GM19324 (cell line): ENCODE results near the gene CKAP4.
"Not testable (repeated sequence)": the region's sequence is repeated elsewhere in the genome, so short reads cannot be mapped to it uniquely, and the experiment has no call there.

Experiments
- ATAC-seq: cut with Tn5 transposase; IDR thresholded peaks from one replicate; pipeline ENCODE4 v1.9.1; 2021; ENCODE audit warnings: mild to moderate bottlenecking, moderate library complexity; ENCODE audit not compliant: unreplicated experiment, low FRiP score

The CKAP4 gene

DNA sequence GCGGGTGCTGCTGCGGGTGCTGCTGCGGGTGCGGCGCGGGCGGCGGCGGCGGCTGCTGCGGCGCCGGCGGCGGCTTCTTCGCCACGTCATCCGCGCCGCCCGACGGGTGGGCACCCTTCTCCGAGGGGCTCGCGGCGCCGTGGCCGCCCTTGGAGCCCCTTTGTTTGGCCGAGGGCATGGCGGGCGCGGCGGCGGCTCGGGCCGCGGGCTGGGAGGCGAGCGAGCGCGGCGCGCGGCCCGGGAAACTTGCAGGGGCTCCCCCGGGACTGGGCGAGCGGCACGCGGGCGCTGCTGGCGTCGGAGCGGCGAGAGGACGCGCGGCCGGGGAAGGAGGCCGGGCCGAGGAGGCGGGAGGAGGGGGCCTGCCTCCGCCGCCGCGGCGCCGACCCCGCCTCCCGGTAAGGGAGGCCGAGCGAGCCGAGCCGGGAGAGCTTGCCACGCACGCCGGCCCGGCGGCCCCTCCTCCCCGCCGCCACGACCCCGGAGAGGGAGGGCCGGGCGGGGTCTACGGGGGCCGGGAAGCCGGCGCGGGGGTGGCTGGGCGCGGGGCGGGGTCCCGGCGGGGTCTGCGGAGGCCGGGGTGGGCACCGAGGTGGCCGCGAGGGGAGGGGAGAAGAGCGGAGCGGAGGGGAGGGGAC lies at the start of gene CKAP4:
CKAP4 (minus strand) TSS at position 347 of the 638 bp plus-strand sequence; CDS start at position 178, 169 bp downstream.
- peak; percentile 70 for ATAC-seq

- no peak for ATAC-seq
Measured at GRCh38 chr12:106297075-106297474, 49.3 kb upstream of the CKAP4 start.

- no peak for ATAC-seq
Measured at GRCh38 chr12:106296179-106296877, 48.5 kb upstream of the CKAP4 start.

DNA sequence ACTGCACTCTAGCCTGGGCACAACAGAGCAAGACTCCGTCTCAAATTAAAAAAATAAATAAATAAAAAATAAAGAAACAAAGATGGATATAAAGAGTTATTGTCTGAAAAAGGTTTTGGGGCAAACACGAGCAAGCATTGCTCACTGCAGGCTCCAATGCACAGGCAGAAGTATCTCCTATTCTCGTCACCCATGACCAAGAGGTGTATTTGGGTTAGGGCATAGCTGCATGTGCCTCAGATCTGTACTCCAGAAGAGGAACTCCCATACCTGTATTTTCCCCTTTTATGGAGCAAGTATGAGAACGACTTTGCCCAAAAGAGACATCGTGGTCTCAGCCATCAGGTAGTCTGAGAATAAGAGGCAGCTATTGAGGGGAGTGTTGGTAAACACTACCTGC lies 44.5 kb upstream of the CKAP4 start:
- ATAC-seq, result no peak

DNA sequence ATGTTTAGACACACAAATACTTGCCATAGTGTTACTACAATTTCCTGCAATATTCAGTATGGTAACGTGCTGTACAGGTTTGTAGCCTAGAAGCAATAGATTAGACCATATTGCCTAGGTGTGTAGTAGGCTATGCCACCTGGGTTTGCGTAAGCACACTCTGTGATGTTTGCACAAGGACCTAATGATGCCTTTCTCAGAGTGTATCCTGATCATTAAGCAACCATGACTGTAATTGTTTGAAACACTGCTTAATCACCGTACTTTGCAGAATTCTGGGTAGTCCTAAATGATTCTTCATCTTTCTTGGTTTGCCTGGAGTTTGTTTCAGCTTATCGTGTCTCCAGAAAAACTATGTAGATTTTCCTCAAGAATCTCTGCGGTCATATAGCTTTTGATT lies 43.5 kb upstream of the CKAP4 start:
- ATAC-seq, result no peak

DNA sequence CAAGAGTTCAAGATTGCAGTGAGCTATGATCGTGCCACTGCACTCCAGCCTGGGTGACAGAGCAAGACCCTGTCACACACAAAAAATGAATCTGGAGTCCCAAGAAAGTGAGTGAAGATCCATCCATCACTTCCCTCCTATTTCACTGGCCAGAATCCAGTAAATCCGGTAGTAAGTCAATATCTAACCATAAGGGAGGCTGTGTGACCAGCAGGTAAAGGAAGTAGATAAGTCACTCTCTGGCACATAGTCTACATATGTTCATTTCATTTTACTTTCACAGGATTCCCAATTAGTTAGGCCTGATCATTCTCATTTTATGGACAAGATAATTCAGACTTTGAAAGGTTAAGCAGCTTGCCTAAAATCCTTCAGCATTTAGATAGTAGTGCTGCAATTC lies 42.8 kb upstream of the CKAP4 start:
- no peak for ATAC-seq

DNA sequence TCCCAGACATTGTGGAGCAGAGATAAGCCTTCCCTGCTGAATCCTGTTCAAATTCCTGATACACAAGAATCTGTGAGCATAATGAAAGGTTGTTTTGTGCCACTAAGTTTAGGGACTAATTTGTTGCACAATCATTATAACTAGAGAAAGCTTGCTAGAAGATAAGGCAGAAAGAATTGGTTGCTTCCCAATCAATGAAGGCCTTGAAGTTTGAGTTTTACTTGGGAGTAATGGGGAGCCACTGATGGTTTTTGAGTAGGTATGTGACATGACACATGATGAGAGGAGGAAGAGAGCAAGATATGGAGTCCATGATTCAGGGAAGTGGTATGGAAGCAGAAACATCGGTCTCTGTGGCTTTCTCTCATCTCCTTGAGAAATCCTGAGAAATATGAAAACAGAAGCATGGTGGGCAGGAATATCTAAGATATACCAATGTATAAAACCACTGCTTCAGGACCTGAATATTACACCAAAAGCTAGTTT lies 41.4 kb upstream of the CKAP4 start:
- ATAC-seq, result no peak

DNA sequence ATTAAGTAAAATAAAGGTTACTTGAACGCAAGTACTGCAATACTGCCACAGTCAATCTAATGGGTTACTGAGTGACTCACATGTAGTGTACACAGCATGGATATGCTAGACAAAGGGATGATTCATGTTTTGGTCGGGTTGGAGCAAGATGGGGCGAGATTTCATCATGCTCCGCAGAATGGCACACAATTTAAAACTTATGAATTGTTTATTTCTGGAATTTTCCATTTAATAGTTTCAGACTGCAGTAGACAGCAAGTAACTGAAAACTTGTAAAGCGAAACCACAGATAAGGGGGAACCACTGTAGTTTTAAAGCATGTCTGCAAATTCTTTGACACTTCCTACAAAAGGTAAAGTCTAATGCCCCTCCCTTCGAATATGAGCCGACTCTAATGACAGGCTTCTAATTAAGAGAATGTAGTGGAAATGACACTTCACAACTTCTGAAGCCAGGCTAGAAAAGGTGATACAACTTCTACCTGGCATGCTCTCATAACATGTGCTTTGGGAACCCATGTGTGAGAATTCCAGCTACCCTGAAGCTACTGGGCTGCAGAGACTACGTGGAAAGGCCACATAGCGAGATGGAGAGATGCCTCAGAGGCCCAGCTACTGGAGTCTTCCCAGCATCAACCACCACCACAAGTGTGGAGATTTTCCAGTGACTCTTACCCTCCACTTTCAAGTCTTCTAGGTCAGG lies 40.8 kb upstream of the CKAP4 start:
- ATAC-seq, result no peak

DNA sequence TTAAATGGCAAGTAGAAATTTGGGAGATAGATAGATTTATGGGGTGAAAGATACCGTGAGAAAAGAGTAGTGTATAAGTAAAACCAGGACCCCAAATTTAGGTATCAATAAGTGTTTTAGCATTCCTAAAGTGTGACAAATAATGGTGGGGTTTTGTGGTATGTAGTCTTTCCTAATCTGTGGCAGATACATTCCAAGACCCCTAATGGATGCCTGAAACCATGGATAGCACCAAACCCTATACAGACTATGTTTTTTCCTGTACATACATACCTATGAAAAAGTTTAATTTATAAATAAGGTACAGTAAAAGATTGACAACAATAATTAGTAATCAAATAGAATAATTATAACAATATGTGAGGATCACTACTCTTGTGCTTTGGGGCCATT lies 40.3 kb upstream of the CKAP4 start:
- ATAC-seq, result no peak

DNA sequence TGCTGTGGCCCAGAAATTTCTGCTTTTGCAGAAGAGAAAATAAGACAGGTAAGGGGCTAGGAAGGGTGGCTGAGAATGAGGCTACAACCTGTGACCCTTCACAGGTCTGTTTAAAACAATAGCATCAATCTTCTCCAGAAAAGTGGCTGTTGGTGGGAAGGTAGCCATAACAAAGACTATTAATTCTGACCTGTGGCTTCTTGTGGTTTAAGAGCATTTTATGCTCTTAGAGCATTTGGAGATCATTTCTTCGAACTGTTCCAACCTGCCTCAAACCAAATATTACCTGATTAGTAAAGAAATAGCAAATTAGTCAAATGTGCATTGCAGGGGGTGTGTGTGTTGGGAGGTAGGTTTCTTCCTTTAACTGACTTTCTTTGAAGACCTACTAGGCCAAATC lies 39.5 kb upstream of the CKAP4 start:
- no peak for ATAC-seq

DNA sequence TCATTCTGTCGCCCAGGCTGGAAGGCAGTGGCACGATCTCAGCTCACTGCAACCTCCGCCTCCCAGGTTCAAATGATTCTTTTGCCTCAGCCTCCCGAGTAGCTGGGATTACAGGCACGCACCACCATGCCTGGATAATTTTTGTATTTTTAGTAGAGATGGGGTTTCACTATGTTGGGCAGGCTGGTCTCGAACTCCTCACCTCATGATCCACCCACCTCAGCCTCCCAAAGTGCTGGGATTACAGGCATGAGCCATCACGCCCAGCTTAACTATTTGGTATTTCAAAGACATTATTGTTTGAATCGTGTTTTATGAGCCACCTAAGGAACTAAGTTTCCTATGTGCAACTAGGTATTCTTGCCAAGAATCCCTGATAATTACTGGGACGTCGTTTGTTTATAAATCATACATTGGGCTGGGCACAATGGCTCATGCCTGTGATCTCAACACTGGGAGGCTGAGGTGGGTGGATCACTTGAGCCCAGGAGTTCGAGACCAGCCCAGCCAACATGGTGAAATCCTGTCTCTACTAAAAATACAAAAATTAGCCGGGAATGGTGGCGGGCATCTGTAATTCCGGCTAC lies 38.8 kb upstream of the CKAP4 start:
- ATAC-seq, result not testable (repeated sequence)

DNA sequence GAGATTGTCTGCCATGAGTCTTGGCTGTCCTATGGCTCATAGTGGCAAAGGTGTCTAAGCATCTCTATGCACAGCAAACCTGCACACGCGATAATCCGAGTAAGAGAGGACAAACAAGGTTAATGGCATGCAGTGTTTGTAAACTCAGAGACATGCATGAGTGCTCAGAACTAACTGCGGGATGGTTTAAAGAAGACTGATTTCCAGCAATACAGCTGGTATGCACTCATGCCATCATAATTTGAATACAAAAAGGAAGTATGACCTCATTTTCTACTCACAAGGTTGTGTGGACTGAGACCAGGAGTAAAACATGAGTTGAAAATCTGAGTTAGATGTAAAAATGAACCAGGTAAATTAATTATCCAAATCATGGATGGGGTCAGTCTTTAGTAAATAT lies 38.2 kb upstream of the CKAP4 start:
- no peak for ATAC-seq

GRCh38 chr12:106284358-106285105 lies 36.7 kb upstream of the CKAP4 start:
- ATAC-seq, result no peak

GRCh38 chr12:106282457-106283097 lies 34.8 kb upstream of the CKAP4 start:
- no peak for ATAC-seq

- ATAC-seq, result no peak
Measured at GRCh38 chr12:106281804-106282203, 34.0 kb upstream of the CKAP4 start.

GRCh38 chr12:106281056-106281782 lies 33.4 kb upstream of the CKAP4 start:
- ATAC-seq, result no peak

- no peak for ATAC-seq
Measured at GRCh38 chr12:106280106-106280505, 32.3 kb upstream of the CKAP4 start.

GRCh38 chr12:106276032-106276740 lies 28.4 kb upstream of the CKAP4 start:
- peak; percentile 56 for ATAC-seq

- no peak for ATAC-seq
Measured at GRCh38 chr12:106275458-106275857, 27.6 kb upstream of the CKAP4 start.
